Endometrium (tissue), 2 donors: ENCODE data around the gene KMT2C.
"Not testable (repeated sequence)": the region's sequence is repeated elsewhere in the genome, so short reads cannot be mapped to it uniquely, and the experiment has no call there.

Source experiments
- FAIRE-seq: peaks from 2 replicates; lab custom pipeline; 2012; peaks lifted over from hg19 to GRCh38; lab: Jason Lieb, UNC
- donor health status: control.
- donor health status: control.

Gene KMT2C

GRCh38 chr7:152435384-152436110 is at the start of gene KMT2C:
KMT2C (minus strand) TSS chr7:152436003; CDS start chr7:152435786, 217 bp downstream.
- no peak for FAIRE-seq

GRCh38 chr7:152481082-152481481 is 45.3 kb upstream of the KMT2C start:
- no peak for FAIRE-seq

- no peak for FAIRE-seq
Measured at GRCh38 chr7:152480664-152481063, 44.9 kb upstream of the KMT2C start.

GRCh38 chr7:152479595-152479994 is 43.8 kb upstream of the KMT2C start:
- FAIRE-seq = no peak

GRCh38 chr7:152478140-152478539 is 42.3 kb upstream of the KMT2C start:
- no peak for FAIRE-seq

- no peak for FAIRE-seq
Measured at GRCh38 chr7:152477079-152477478, 41.3 kb upstream of the KMT2C start.

- FAIRE-seq = no peak
Measured at GRCh38 chr7:152476551-152476950, 40.7 kb upstream of the KMT2C start.

- not testable (repeated sequence) for FAIRE-seq
Measured at GRCh38 chr7:152471023-152471620, 35.3 kb upstream of the KMT2C start.

- FAIRE-seq = not testable (repeated sequence)
Measured at GRCh38 chr7:152470251-152471022, 34.6 kb upstream of the KMT2C start.

- not testable (repeated sequence) for FAIRE-seq
Measured at GRCh38 chr7:152469576-152469975, 33.8 kb upstream of the KMT2C start.

- no peak for FAIRE-seq
Measured at GRCh38 chr7:152467225-152467624, 31.4 kb upstream of the KMT2C start.

- FAIRE-seq = peak; percentile 68
Measured at GRCh38 chr7:152465119-152465387, 29.2 kb upstream of the KMT2C start.

GRCh38 chr7:152464312-152465118 is 28.7 kb upstream of the KMT2C start:
- no peak for FAIRE-seq

GRCh38 chr7:152463709-152464311 is 28.0 kb upstream of the KMT2C start:
- no peak for FAIRE-seq

GRCh38 chr7:152462995-152463708 is 27.3 kb upstream of the KMT2C start:
- FAIRE-seq = peak; percentile 48

GRCh38 chr7:152459724-152460251 is 24.0 kb upstream of the KMT2C start:
- FAIRE-seq = no peak

- FAIRE-seq = no peak
Measured at GRCh38 chr7:152451356-152451755, 15.6 kb upstream of the KMT2C start.

GRCh38 chr7:152445386-152446008 is 9.7 kb upstream of the KMT2C start:
- FAIRE-seq = not testable (repeated sequence)

- no peak for FAIRE-seq
Measured at GRCh38 chr7:152443586-152443985, 7.8 kb upstream of the KMT2C start.

- no peak for FAIRE-seq
Measured at GRCh38 chr7:152442330-152442835, 6.6 kb upstream of the KMT2C start.
